SU-DHL-6 (cell line): ENCODE results near the gene G3BP1.

ENCODE experiments used
- CTCF ChIP-seq: fragments of 200-600 bp; sonication (generic); IDR thresholded peaks from one replicate; pipeline ENCODE4 v1.5.1; 2017; ENCODE audit warnings: antibody characterized with exemption, mild to moderate bottlenecking, low read length, moderate library complexity; ENCODE audit not compliant: insufficient read depth, poor library complexity, severe bottlenecking
- EZH2phosphoT487 ChIP-seq: fragments of 200-600 bp; sonication (generic), shearing (Covaris generic); conservative IDR thresholded peaks from 2 replicates; pipeline ENCODE4 v1.6.1; 2018; ENCODE audit warnings: mild to moderate bottlenecking, antibody characterized with exemption, low read length, moderate library complexity, mixed read lengths

DNA sequence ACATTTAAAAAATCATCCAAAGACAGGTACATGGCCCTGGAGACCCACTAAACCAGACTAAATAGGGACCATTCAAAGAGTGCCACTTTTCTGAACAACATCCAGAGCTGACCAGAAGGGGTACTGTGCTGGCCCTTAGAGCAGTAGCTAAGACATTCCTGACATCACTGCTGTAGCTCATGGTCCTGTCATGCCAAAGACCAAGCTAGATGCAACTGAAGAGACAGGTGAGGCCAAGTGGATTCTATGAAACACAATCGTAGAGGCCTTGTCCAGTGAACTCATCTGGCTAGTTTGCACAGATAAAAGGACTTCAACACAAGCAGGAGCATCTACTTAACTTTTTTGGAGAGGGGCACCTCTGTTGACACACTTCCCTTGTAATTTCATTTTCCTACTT is 43.3 kb downstream of the G3BP1 start:
- no peak for TF ChIP-seq CTCF
- TF ChIP-seq EZH2phosphoT487, result no peak
